A549 (cell line): Measurements from ENCODE around the gene MYO9A. TPM values are rescaled to one million over a fixed set of nuclear protein-coding genes. Genes with fewer than 3 reads are reported as not detected.

Experiments
- ATAC-seq, 2 experiments: fragments of 200-7000 bp in 1 of 2; fragments of >200 bp in 1 of 2; cut with Nextera tagmentation in 1 of 2; cut with Tn5 transposase in 1 of 2; 3 replicates each; pipeline versions ENCODE4 v1.8.0 to v1.9.1; 2018 to 2020; ENCODE audit warnings: mild to moderate bottlenecking in 1 of 2, moderate library complexity in 1 of 2
- CTCF ChIA-PET: fragments of 300-600 bp; sonication (Branson Sonifier 250); formaldehyde crosslinking; extraction: SDS; loops from one replicate; lab custom pipeline; 2021; ENCODE audit warnings: antibody characterized with exemption, inconsistent platforms; lab: Yijun Ruan, JAX
- POLR2A ChIA-PET: fragments of 350-600 bp; formaldehyde crosslinking; extraction: SDS; loops from one replicate; lab custom pipeline; 2021; ENCODE audit warnings: antibody characterized with exemption, inconsistent platforms; lab: Yijun Ruan, JAX
- DNase-seq, 2 experiments: peaks; one replicate each; pipeline versions ENCODE4 v3.0.0 to v3.0.0-alpha.2; 2011 to 2016; ENCODE audit warnings: low read depth in 1 of 2, low spot score in 1 of 2
- FAIRE-seq: peaks from 2 replicates; lab custom pipeline; 2011; peaks lifted over from hg19 to GRCh38; lab: Jason Lieb, UNC
- H3K27ac ChIP-seq, 2 experiments: fragments of >200 bp; sonication (Bioruptor Twin); formaldehyde crosslinking; 3 replicates each; pipeline ENCODE4 v1.5.1; 2016 to 2017
- H3K4me1 ChIP-seq: fragments of >200 bp; sonication (Bioruptor Twin); formaldehyde crosslinking; 3 replicates; pipeline ENCODE4 v1.6.1; 2016
- H3K4me2 ChIP-seq: fragments of >200 bp; sonication (Bioruptor Twin); formaldehyde crosslinking; 3 replicates; pipeline ENCODE4 v1.6.1; 2016
- H3K4me3 ChIP-seq: fragments of >200 bp; sonication (Bioruptor Twin); formaldehyde crosslinking; 3 replicates; pipeline ENCODE4 v1.5.1; 2016
- H3K9me3 ChIP-seq: fragments of >200 bp; sonication (Bioruptor Twin); formaldehyde crosslinking; 3 replicates; pipeline ENCODE4 v1.6.1; 2016
- CBX8 ChIP-seq: fragments of 200-600 bp; sonication (generic); IDR thresholded peaks from 2 replicates; pipeline ENCODE4 v1.6.1; 2016
- CEBPB ChIP-seq, 2 experiments: fragments of >200 bp in 1 of 2; sonication (Bioruptor Twin) in 1 of 2; formaldehyde crosslinking in 1 of 2; IDR thresholded peaks; 2 replicates each; pipeline ENCODE4 v1.6.1; 2012 to 2016
- CHD4 ChIP-seq: fragments of 200-600 bp; sonication (generic); IDR thresholded peaks from 2 replicates; pipeline ENCODE4 v1.6.1; 2016; ENCODE audit warnings: antibody characterized with exemption, mild to moderate bottlenecking, borderline replicate concordance
- CTCF ChIP-seq: fragments of >200 bp; sonication (Bioruptor Twin); formaldehyde crosslinking; IDR thresholded peaks from 3 replicates; pipeline ENCODE4 v1.5.1; 2016
- EHMT2 ChIP-seq: fragments of 200-600 bp; sonication (generic); IDR thresholded peaks from 2 replicates; pipeline ENCODE4 v1.6.1; 2016; ENCODE audit warnings: antibody characterized with exemption, low read depth, mild to moderate bottlenecking, moderate library complexity
- FOSB ChIP-seq: fragments of 250-450 bp; sonication (Bioruptor Pico); IDR thresholded peaks from 2 replicates; pipeline ENCODE4 v1.5.0; 2020; ENCODE audit warnings: mild to moderate bottlenecking, moderate library complexity
- FOXS1 ChIP-seq: fragments of 250-450 bp; sonication (Bioruptor Pico); IDR thresholded peaks from 2 replicates; pipeline ENCODE4 v1.5.0; 2020; ENCODE audit warnings: mild to moderate bottlenecking, moderate library complexity
- HES2 ChIP-seq: fragments of >200 bp; sonication (Bioruptor Twin); formaldehyde crosslinking; IDR thresholded peaks from 2 replicates; pipeline ENCODE4 v1.6.1; 2016
- HEYL ChIP-seq: fragments of 250-450 bp; sonication (Bioruptor Pico); IDR thresholded peaks from 2 replicates; pipeline ENCODE4 v1.8.0; 2021; ENCODE audit warnings: mild to moderate bottlenecking, moderate library complexity
- KDM1A ChIP-seq: fragments of 200-600 bp; sonication (generic); IDR thresholded peaks from 2 replicates; pipeline ENCODE4 v1.6.1; 2016; ENCODE audit warnings: low read depth, mild to moderate bottlenecking
- KDM5A ChIP-seq: fragments of 200-600 bp; sonication (generic); IDR thresholded peaks from 2 replicates; pipeline ENCODE4 v1.6.1; 2016; ENCODE audit warnings: antibody characterized with exemption, mild to moderate bottlenecking
- MAFK ChIP-seq: fragments of 450-650 bp; IDR thresholded peaks from 2 replicates; pipeline ENCODE4 v1.6.1; 2014; ENCODE audit not compliant: partially characterized antibody
- NPAS2 ChIP-seq: fragments of 250-450 bp; sonication (Bioruptor Pico); IDR thresholded peaks from 2 replicates; pipeline ENCODE4 v1.8.0; 2022; ENCODE audit warnings: mild to moderate bottlenecking, moderate library complexity, borderline replicate concordance
- POLR2AphosphoS2 ChIP-seq: conservative IDR thresholded peaks from 2 replicates; pipeline ENCODE4 v1.6.1; 2012; ENCODE audit warnings: low read length, improper control_type of control experiment, inconsistent platforms
- RAD21 ChIP-seq, 2 experiments: fragments of >200 bp in 1 of 2; sonication (Bioruptor Twin) in 1 of 2; formaldehyde crosslinking in 1 of 2; IDR thresholded peaks in 1 of 2; conservative IDR thresholded peaks in 1 of 2; 2 replicates in 1 of 2; 3 replicates in 1 of 2; pipeline ENCODE4 v1.6.1; 2012 to 2018; ENCODE audit warnings: inconsistent platforms in 1 of 2
- RFX5 ChIP-seq: fragments of 450-650 bp; IDR thresholded peaks from 2 replicates; pipeline ENCODE4 v1.7.1; 2014; ENCODE audit warnings: antibody characterized with exemption, mild to moderate bottlenecking, moderate library complexity
- SMC3 ChIP-seq: fragments of >200 bp; sonication (Bioruptor Twin); formaldehyde crosslinking; IDR thresholded peaks from 3 replicates; pipeline ENCODE4 v1.6.1; 2018; ENCODE audit warnings: inconsistent platforms
- TFCP2L1 ChIP-seq: fragments of 250-450 bp; sonication (Bioruptor Pico); IDR thresholded peaks from 2 replicates; pipeline ENCODE4 v1.5.0; 2021; ENCODE audit warnings: mild to moderate bottlenecking
- ZFP36 ChIP-seq: fragments of 450-650 bp; IDR thresholded peaks from 2 replicates; pipeline ENCODE4 v1.6.1; 2014; ENCODE audit warnings: borderline replicate concordance; ENCODE audit not compliant: partially characterized antibody
- ZSCAN20 ChIP-seq: fragments of 250-450 bp; sonication (Bioruptor Pico); IDR thresholded peaks from 2 replicates; pipeline ENCODE4 v1.8.0; 2022; ENCODE audit warnings: mild to moderate bottlenecking, moderate library complexity
- WGBS: methylation state at CpG from one replicate; pipeline ENCODE4 v1.1.6; 2017; ENCODE audit errors: missing lambda C conversion rate; 5-methylcytosine and 5-hydroxymethylcytosine counted together
- polyA plus RNA-seq, 4 experiments: library from polyadenylated mRNA; depleted of rRNA in 3 of 4; stranded (reverse); fragments of >200 nt; fragmentation: RNase III in 1 of 4; extraction: RNeasy Plus Mini Kit Qiagen cat#74134 plus additional on column Dnase treatment in 1 of 4; gene quantifications; 2 replicates in 3 of 4; 3 replicates in 1 of 4; pipeline ENCODE4 v1.2.3, GENCODE V29; 2011 to 2017

Gene MYO9A
- polyA plus RNA-seq, 2 of the 4 experiments (the other 2 are of a cell fraction) = 5.9 to 21.9 TPM

- no peak for TF ChIP-seq CBX8
- FAIRE-seq (no peak), ATAC-seq (no peak), DNase-seq (no peak)
- Histone ChIP-seq H3K27ac (peak overlapping the region; percentile 64 to 83; a peak in 5 of 6 replicates), H3K4me2 (peak overlapping the region; percentile 25; the same call in 1 of the 3 replicates), H3K4me1 (peaks cover 32% of the 10 kb centered on the region), H3K4me3 (no peak overlapping the region), H3K9me3 (no peaks in the 10 kb centered on the region)
- ChIA-PET CTCF (interaction anchor here (2.2 to 10.0 kb wide), 4 partner anchors 9 to 366 kb away, joined by 9 to 119 read pairs (median 51); no protein-coding TSS in a partner anchor), POLR2A (interaction anchor here (0.6 kb wide), 1 partner anchor 46 kb away, joined by 3 read pairs; no protein-coding TSS in a partner anchor)
- WGBS = 92% methylated on average over 6 of the region's 6 CpGs
These were observed 328.3 kb downstream of the MYO9A start for GRCh38 chr15:71789616-71790015.

GRCh38 chr15:71788646-71789579 is 329.0 kb downstream of the MYO9A start:
- Histone ChIP-seq H3K27ac (peak overlapping the region; percentile 7 to 34; a peak in 1 of 6 replicates), H3K4me2 (no peak overlapping the region), H3K9me3 (no peaks in the 10 kb centered on the region), H3K4me3 (no peak overlapping the region), H3K4me1 (peaks cover 32% of the 10 kb centered on the region)
- ChIA-PET CTCF (interaction anchor here (0.6 to 10.0 kb wide), 5 partner anchors 9 to 347 kb away, joined by 3 to 119 read pairs (median 39); no protein-coding TSS in a partner anchor), POLR2A (no interaction called here)
- ATAC-seq (no peak), DNase-seq (no peak), FAIRE-seq (no peak)
- 89% methylated on average over 15 of the region's 15 CpGs for WGBS
- TF ChIP-seq TFCP2L1 (CRISPR knock-in tag) = no peak
- TF ChIP-seq EHMT2 = 0 out of 2 replicates have a peak, but pooled peaks have one; percentile 35

DNA sequence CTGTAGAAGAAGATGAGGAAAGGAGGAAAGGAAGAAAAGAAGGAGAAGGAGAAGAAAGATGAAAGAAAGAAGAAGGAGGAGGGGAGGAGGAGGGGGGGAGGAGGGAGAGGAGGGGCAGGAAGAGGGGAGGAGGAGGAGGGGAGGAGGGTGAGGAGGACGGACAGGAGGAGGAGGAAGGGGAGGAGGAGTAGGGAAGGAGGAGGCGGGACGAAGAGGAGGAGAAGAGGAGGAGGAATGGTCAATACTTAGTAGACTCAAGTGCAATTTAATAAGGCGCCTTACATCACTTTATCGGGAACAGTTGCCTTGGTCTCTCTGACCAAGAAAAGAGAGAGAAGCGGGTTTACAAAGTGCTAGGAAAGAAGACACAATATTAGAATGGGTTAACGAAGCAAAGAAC is 331.3 kb downstream of the MYO9A start:
- CTCF ChIA-PET = interaction anchor here (1.3 to 10.0 kb wide), 6 partner anchors 14 to 370 kb away, joined by 3 to 119 read pairs (median 28); no protein-coding TSS in a partner anchor
- Histone ChIP-seq H3K27ac (peak overlapping the region in 1 of 2 experiments; percentile 37; a peak in 3 of 6 replicates), H3K4me2 (no peak overlapping the region), H3K4me1 (peaks cover 21% of the 10 kb centered on the region), H3K9me3 (no peaks in the 10 kb centered on the region), H3K4me3 (no peak overlapping the region)
- ATAC-seq (no peak), FAIRE-seq (no peak), DNase-seq (no peak)
- TF ChIP-seq RFX5 = no peak
- WGBS = 98% methylated on average over 6 of the region's 7 CpGs
- POLR2A ChIA-PET = no interaction called here

- POLR2A ChIA-PET = no interaction called here
- Histone ChIP-seq H3K9me3 (no peaks in the 10 kb centered on the region), H3K4me2 (no peak overlapping the region), H3K4me3 (no peak overlapping the region), H3K27ac (peak overlapping the region; percentile 14 to 31; a peak in 2 of 6 replicates), H3K4me1 (peaks cover 18% of the 10 kb centered on the region)
- TF ChIP-seq RAD21 (conservative IDR thresholded peaks at IDR 0.05 in 1 of 2, IDR thresholded peaks at IDR 0.05 in 1 of 2) (no peak), ZSCAN20 (CRISPR knock-in tag) (no peak), KDM1A (no peak), RFX5 (no peak), CEBPB (IDR thresholded peaks at IDR 0.05) (no peak), NPAS2 (CRISPR knock-in tag) (no peak), FOSB (no peak), POLR2AphosphoS2 (no peak), KDM5A (no peak), HEYL (CRISPR knock-in tag) (no peak), CHD4 (no peak), HES2 (no peak), MAFK (no peak), CTCF (no peak), SMC3 (no peak), FOXS1 (CRISPR knock-in tag) (no peak), ZFP36 (no peak)
- FAIRE-seq (peak; percentile 46), ATAC-seq (no peak), DNase-seq (no peak)
- CTCF ChIA-PET = interaction anchor here (1.0 to 10.0 kb wide), 6 partner anchors 13 to 371 kb away, joined by 3 to 119 read pairs (median 20); no protein-coding TSS in a partner anchor
- 86% methylated on average over 2 of the region's 2 CpGs for WGBS
These were observed 332.0 kb downstream of the MYO9A start for GRCh38 chr15:71785996-71786395.
